Subcutaneous adipose tissue (tissue), 4 donors: Measurements from ENCODE around the gene ANGPT4. TPM values are rescaled to one million over a fixed set of nuclear protein-coding genes. Genes with fewer than 3 reads are reported as not detected.

Source experiments
- total RNA-seq, 4 donors: library from RNA; depleted of rRNA; stranded (reverse); fragments of >200 nt; gene quantifications; one replicate each; pipeline ENCODE4 v1.1.0, GENCODE V29; 2016
- TF ChIP-seq, protein P1 (sequence below): fragments of 450-650 bp; IDR thresholded peaks from one replicate; pipeline ENCODE4 v1.5.1; 2016; ENCODE audit warnings: low read depth, mild to moderate bottlenecking, control low read depth, antibody characterized with exemption, moderate library complexity

The ANGPT4 gene
- total RNA-seq, 4 donors from 2014 or later = 2.3 to 106 (median 8.7) TPM

GRCh38 chr20:957544-957943 is 41.4 kb upstream of the ANGPT4 start:
- TF ChIP-seq, protein P1, sequence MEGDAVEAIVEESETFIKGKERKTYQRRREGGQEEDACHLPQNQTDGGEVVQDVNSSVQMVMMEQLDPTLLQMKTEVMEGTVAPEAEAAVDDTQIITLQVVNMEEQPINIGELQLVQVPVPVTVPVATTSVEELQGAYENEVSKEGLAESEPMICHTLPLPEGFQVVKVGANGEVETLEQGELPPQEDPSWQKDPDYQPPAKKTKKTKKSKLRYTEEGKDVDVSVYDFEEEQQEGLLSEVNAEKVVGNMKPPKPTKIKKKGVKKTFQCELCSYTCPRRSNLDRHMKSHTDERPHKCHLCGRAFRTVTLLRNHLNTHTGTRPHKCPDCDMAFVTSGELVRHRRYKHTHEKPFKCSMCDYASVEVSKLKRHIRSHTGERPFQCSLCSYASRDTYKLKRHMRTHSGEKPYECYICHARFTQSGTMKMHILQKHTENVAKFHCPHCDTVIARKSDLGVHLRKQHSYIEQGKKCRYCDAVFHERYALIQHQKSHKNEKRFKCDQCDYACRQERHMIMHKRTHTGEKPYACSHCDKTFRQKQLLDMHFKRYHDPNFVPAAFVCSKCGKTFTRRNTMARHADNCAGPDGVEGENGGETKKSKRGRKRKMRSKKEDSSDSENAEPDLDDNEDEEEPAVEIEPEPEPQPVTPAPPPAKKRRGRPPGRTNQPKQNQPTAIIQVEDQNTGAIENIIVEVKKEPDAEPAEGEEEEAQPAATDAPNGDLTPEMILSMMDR = no peak

GRCh38 chr20:956330-956951 is 40.3 kb upstream of the ANGPT4 start:
- TF ChIP-seq, protein P1 = no peak

GRCh38 chr20:955656-956055 is 39.5 kb upstream of the ANGPT4 start:
- TF ChIP-seq, protein P1 = no peak

DNA sequence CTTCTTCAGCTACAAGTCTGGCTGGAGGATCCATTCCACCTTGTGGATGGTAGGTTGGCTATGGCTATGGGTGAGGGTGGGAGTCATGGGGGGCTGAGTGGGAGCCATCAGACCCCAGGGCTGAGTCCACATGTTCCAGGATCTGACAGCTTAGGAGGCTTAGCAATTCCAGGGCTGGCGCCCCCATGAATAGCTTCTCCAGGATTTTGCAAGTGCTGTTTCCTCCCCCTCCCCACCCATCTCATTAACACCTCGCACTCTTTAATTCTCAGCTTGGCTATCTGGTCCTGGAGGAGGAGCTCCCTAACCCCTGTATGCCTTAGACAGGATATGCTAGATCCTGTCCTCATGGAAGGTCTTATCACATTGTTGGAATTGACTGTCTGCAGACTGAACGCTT is 39.0 kb upstream of the ANGPT4 start:
- TF ChIP-seq, protein P1 = no peak

DNA sequence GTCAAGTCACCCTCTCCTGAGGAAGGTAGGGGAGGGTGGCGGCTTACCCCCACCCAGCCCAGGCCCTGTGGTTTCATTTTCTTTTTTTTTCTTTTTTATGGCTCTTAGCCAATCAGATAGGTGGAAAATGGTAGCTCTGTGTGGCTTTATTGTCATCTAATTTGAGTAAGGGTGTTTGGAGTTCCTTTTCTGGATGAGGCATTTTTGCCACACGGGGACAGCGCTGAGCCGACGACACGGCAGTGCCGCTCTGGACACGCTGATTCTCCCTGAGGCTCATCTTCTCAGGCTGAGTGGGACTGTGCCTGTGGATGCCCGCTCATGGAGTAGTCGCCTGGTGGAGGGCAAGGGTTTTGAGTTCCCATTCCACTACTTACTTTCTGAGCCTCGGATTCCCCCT is 37.6 kb upstream of the ANGPT4 start:
- TF ChIP-seq, protein P1 = no peak

GRCh38 chr20:952196-952795 is 36.2 kb upstream of the ANGPT4 start:
- TF ChIP-seq, protein P1 = no peak

GRCh38 chr20:951384-952169 is 35.4 kb upstream of the ANGPT4 start:
- TF ChIP-seq, protein P1 = no peak
